Neural cell (in vitro differentiated cells): ENCODE results near the gene STK38.

Experiments used
- EP300 ChIP-seq: fragments of 450-650 bp; conservative IDR thresholded peaks from 2 replicates; pipeline ENCODE4 v1.6.1; 2014; ENCODE audit warnings: antibody characterized with exemption, mild to moderate bottlenecking, moderate library complexity; ENCODE audit not compliant: poor library complexity, severe bottlenecking
- EZH2 ChIP-seq: fragments of 200-600, 300-800 bp; shearing (Covaris generic), sonication (generic); IDR thresholded peaks from 2 replicates; pipeline ENCODE4 v1.6.1; 2014; ENCODE audit warnings: antibody characterized with exemption, low read length, borderline replicate concordance, mild to moderate bottlenecking; ENCODE audit not compliant: insufficient read depth, poor library complexity, severe bottlenecking
- POLR2AphosphoS5 ChIP-seq: IDR thresholded peaks from 2 replicates; pipeline ENCODE4 v1.6.1; 2012
- RAD21 ChIP-seq: fragments of 450-650 bp; conservative IDR thresholded peaks from 2 replicates; pipeline ENCODE4 v1.6.1; 2014; ENCODE audit warnings: antibody characterized with exemption, mild to moderate bottlenecking, moderate library complexity
- SMC3 ChIP-seq: fragments of 450-650 bp; conservative IDR thresholded peaks from 2 replicates; pipeline ENCODE4 v1.6.1; 2014; ENCODE audit warnings: antibody characterized with exemption, mild to moderate bottlenecking, moderate library complexity; ENCODE audit not compliant: poor library complexity
- TAF1 ChIP-seq: IDR thresholded peaks from 2 replicates; pipeline ENCODE4 v1.6.1; 2012; ENCODE audit warnings: low read depth
- TF ChIP-seq, protein P1 (sequence below): fragments of 450-650 bp; IDR thresholded peaks from 2 replicates; pipeline ENCODE4 v1.5.1; 2014; ENCODE audit warnings: antibody characterized with exemption, mild to moderate bottlenecking, moderate library complexity; ENCODE audit not compliant: poor library complexity, severe bottlenecking
- TF ChIP-seq, protein P2 (sequence below): IDR thresholded peaks from 2 replicates; pipeline ENCODE4 v1.6.1; 2012; ENCODE audit warnings: borderline replicate concordance

DNA sequence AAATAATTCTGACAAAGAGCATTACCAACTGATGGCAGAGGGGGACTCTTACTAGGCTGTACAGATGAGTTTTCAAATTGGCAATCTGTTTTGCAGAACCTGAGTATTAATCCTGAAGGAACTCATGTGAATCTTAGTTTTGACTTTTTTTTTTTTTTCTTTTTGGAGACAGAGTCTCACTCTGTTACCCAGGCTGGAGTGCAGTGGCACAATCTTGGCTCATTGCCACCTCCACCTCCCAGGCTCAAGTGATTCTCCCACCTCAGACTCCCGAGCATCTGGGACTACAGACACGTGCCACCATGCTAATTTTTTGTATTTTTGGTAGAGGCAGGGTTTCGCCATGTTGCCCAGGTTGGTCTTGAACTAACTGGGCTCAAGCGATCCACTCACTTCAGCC, 55.2 kb downstream of the STK38 start:
- TF ChIP-seq, protein P1, sequence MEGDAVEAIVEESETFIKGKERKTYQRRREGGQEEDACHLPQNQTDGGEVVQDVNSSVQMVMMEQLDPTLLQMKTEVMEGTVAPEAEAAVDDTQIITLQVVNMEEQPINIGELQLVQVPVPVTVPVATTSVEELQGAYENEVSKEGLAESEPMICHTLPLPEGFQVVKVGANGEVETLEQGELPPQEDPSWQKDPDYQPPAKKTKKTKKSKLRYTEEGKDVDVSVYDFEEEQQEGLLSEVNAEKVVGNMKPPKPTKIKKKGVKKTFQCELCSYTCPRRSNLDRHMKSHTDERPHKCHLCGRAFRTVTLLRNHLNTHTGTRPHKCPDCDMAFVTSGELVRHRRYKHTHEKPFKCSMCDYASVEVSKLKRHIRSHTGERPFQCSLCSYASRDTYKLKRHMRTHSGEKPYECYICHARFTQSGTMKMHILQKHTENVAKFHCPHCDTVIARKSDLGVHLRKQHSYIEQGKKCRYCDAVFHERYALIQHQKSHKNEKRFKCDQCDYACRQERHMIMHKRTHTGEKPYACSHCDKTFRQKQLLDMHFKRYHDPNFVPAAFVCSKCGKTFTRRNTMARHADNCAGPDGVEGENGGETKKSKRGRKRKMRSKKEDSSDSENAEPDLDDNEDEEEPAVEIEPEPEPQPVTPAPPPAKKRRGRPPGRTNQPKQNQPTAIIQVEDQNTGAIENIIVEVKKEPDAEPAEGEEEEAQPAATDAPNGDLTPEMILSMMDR: no peak
- TF ChIP-seq EZH2 (no peak), POLR2AphosphoS5 (no peak), SMC3 (no peak), EP300 (no peak), TAF1 (no peak), RAD21 (no peak)
- TF ChIP-seq, protein P2, sequence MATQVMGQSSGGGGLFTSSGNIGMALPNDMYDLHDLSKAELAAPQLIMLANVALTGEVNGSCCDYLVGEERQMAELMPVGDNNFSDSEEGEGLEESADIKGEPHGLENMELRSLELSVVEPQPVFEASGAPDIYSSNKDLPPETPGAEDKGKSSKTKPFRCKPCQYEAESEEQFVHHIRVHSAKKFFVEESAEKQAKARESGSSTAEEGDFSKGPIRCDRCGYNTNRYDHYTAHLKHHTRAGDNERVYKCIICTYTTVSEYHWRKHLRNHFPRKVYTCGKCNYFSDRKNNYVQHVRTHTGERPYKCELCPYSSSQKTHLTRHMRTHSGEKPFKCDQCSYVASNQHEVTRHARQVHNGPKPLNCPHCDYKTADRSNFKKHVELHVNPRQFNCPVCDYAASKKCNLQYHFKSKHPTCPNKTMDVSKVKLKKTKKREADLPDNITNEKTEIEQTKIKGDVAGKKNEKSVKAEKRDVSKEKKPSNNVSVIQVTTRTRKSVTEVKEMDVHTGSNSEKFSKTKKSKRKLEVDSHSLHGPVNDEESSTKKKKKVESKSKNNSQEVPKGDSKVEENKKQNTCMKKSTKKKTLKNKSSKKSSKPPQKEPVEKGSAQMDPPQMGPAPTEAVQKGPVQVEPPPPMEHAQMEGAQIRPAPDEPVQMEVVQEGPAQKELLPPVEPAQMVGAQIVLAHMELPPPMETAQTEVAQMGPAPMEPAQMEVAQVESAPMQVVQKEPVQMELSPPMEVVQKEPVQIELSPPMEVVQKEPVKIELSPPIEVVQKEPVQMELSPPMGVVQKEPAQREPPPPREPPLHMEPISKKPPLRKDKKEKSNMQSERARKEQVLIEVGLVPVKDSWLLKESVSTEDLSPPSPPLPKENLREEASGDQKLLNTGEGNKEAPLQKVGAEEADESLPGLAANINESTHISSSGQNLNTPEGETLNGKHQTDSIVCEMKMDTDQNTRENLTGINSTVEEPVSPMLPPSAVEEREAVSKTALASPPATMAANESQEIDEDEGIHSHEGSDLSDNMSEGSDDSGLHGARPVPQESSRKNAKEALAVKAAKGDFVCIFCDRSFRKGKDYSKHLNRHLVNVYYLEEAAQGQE: no peak
